ENCODE results near the gene GCK. TPM values are rescaled to one million over a fixed set of nuclear protein-coding genes. Genes with fewer than 3 reads are reported as not detected.
A peak's percentile ranks its signal among the peaks of the same experiment; 100 is the strongest.

Gene GCK
- total RNA-seq, 1 donor from 2014 or later: 0.26 TPM

DNA sequence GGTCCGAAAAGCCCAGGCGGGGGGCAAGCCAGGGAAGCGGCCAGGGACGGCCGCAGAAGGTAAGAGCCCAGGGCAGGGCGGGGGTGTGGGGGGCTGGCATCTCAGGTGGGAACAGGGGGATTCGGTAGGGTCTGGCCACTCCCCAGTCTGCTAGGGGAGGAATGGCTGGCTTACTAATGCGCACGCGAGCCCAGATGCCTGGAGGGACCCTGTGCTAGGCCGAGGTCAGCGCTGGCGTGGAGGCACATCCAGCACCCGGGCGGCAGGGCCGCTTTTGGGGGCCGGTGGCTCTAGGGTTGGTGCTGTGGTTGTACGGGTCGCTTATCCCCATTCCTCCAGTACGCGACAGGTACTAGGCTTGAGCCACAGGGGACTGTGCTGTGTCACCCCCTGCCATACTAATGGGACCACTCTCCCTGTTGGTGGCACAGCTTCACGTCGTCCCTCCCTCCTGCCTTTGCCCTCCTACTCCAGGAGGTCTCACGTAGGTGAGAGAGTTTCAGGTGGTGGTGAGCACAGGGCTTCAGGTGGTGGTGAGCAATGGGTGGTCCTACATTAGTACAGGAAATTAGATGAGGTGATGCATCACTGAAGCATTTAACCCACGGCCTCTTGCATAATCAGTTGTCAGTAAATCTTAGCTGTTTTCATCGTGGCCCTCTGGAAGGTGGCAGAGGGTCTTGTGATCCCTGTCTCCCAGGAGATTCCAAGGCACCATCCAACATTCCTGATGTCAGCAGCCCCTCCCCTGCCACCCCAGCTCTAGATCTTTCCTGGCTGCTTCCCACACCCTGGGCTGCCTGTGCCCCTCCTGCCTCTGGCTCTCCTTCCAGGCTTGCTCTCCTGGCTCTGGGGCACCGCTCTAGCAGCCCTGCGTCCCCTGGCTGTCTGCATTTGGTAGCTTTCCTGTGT, 84.1 kb downstream of the GCK start:
- peak in 1 of 2 donors; percentile 36 for DNase-seq (ENCODE audit: low read depth in 2 of 2)

DNA sequence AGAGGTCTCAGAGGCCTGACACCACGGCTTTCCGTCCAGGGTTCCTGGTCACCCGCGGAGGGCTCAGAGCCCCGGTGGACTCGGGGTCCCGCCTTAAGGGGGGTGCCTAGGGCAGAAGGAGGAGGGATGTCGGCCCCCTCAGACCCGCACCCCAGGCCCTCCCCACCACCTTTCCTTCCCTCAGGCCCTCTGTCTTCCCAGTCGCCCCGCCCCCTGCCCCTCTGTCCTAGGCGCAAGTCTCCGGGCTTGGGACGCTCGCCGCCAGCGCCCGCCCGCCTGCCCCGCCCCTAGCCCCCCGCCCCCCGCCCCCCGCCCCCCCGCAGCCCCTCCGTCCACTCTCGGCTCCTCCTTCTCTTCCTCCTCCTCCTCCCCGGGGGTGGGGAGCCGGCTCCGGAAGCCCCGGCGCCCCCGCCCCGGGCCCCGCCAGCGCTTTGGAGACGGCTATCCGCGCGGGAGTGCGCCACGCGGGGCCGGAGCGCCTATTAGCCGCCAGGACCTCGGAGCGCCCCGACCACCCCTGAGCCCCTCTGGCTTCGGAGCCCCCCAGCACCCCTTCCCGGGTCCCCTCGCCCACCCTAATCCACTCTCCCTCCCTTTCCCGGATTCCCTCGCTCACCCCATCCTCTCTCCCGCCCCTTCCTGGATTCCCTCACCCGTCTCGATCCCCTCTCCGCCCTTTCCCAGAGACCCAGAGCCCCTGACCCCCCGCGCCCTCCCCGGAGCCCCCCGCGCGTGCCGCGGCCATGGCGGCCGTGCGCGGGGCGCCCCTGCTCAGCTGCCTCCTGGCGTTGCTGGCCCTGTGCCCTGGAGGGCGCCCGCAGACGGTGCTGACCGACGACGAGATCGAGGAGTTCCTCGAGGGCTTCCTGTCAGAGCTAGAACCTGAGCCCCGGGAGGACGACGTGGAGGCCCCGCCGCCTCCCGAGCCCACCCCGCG, 85.0 kb downstream of the GCK start, which contains the start of gene AEBP1:
AEBP1 (plus strand) TSS at position 423 of the 937 bp plus-strand sequence; CDS start at position 744, 321 bp downstream.
- peak in 1 of 2 donors; percentile 43 for DNase-seq (ENCODE audit: low read depth in 2 of 2)

DNA sequence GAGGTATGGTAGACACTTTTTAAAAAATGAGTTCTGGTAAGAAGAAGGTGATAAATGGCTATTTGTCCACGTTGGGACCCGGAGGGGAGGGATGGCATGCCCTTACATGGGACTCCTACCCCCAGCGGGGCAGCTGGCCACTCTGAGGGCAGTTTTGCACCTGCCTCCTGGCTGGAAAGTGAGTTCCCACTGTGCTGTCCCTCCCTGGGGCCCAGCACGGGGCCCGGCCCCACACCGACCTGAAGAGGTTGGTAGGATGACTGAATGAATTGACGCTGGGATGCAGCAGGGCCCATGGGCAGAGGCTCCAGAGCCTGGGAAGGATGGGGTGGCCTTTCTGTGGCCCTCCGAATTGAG, 85.7 kb downstream of the GCK start:
- no peak for DNase-seq (ENCODE audit: low read depth in 2 of 2)

DNA sequence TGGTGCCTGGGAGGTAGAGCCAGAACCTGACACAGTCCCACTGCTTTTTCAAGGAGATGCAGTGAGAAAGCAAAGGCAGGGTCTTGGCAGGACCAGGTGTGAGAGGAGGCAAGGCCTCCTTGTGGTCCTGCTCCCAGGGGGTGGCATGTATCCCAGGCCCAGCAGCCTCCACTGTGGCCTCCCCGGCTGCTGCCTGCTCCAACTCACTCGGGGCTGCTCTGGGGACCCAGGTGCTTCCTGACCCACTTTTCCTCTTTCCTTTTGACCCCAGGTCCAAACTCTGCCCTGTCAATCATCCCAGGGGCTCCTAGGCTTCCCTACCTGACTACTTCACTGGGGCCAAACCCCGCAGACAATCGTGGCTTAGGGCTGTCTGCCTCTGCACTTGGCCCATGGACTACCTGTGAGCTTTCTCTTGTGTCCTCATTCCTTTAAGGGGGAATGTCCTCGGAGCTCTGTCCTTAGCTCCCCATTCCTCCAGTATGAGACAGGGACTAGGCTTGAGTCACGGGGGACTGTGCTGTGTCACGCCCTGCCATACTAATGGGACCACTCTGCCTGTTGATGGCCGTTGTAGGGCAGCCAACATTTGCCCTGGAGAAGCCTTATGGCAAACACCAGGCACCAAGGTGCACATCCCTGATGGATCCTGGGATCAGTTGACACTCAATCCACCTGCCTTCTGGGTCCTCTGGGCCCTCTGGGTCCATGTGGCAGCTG, 86.2 kb downstream of the GCK start:
- DNase-seq (ENCODE audit: low read depth in 2 of 2): no peak

DNA sequence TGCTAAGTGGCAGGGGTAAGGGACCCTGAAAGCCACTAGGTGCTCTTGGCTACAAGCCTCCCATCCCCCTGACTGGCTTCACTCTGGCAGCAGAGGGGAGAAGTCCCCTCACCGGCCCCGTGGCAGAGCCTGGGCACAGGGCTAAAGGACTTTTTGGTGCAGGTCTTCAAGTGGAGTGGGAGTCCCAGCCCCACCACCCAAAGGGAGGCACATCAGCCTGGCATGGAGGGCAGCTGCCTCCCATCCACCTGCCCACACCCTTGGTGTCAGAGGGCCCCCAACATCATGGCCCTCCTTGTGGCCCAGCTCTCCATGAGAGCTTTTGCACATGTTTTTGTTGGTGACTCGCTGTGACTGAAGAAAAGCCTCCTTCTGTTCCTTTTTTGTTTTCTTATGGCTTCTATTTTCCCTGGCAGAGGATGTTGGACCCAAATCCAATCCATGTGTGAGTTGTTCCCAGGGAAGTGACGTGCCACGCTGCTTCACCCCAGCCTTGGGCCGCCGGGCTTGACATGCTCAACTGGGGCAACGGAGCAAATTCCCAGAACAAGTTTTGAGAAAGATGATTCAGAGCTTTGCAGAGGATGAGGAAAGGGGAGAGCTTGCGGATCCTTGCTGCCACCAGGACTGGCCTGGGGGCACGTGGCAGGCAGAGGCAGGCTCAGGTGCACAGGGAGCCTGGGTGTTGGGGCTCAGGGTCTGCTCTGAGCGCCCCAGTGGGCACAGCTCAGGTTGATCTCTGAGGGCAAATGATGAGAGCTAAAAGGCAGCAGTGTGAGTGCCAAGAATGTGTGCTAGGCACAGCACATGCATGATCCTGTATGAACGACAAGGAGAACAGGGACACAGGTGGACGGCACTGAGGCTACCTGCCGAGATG, 87.0 kb downstream of the GCK start:
- DNase-seq (ENCODE audit: low read depth in 2 of 2): no peak

DNA sequence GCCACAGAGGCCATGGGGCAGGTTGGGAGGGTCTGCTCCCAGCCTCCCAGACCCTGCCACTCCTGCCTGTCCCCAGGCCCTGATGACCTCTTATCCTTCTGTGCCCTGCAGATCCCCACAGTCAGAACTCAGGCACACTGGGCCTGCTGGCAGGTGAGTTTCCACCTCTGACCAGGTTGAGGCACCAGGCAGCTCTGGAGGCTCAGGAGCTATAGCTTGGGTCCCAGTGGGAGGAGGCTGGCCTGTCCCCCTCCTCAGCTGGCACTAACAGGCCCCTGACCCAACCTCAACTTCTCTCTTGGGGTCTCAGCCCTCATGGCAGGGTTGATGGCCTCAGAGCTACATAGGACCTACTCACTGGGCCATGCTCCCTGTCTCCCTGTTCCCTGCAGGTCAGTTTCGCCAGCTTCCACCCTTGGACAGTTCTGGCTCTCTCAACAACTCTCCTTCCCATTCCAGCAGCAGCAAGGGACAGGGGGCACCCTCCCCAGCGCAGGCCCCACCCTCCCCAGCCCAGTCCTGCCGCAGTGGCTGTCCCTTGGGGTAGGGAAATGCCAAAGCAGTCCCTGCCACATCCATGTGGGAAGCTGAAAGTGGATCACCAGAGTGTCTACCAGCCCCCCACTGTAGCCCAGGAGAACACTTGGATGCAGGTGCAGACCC, 87.8 kb downstream of the GCK start:
- DNase-seq (ENCODE audit: low read depth in 2 of 2): no peak

DNA sequence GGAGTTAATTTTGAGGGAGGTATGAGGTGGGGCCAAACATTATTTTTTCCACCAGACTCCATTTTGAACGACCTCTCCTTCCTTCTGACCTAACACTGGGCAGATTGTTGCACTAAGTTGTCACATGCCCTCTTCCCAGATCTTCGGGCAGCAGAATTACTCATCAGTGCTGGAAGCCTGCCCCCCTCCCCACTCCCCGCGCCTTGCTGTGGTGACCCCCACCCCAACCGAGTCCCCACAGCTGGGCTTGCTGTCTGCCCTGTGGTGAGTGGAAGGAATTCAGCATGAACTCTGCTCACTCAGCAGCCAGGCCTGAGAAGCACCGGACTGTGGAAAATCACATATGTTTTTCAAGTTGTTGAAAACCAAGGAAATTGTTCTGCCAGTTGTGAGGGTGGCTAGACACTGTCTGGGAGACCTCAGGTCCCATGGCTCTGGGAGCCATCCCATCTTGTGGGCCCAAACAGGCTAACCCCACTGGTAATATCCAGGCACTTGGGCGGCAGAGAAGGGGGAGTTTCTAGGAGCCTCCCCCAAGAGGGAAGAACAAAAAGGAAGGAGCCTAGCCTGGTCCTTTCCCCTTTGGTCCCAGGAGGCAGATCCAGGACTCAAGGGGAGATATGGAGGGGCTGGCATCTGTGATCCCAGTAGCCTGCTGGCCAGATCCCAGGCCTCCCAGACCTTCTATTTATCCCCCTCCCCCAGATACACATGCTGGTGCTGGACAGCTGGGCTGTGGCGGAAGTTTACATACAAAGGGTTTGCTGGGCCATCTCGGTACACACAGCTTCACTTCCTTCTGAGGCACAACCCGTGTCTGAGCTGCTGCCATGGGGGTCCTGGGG, 88.6 kb downstream of the GCK start:
- DNase-seq (ENCODE audit: low read depth in 2 of 2): no peak

DNA sequence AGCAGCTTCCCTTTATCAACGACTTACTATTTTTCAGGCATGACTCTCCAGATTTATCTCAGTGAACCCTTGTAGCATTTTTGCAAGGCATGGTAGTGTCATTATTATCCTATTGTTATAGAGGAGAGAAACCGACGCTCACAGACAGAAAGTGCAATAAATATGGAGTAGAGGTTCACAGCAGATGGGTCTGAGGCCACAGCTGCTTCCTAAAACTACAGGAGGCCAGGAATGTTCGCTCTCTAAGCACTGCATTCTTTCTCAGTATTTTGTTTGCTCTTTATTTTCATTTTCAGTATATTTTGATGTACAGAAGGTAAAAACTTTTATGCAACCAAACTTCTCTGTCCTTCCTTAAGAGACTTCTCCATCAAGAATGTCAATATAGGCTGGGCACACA, 89.6 kb downstream of the GCK start:
- no peak for DNase-seq (ENCODE audit: low read depth in 2 of 2)

DNA sequence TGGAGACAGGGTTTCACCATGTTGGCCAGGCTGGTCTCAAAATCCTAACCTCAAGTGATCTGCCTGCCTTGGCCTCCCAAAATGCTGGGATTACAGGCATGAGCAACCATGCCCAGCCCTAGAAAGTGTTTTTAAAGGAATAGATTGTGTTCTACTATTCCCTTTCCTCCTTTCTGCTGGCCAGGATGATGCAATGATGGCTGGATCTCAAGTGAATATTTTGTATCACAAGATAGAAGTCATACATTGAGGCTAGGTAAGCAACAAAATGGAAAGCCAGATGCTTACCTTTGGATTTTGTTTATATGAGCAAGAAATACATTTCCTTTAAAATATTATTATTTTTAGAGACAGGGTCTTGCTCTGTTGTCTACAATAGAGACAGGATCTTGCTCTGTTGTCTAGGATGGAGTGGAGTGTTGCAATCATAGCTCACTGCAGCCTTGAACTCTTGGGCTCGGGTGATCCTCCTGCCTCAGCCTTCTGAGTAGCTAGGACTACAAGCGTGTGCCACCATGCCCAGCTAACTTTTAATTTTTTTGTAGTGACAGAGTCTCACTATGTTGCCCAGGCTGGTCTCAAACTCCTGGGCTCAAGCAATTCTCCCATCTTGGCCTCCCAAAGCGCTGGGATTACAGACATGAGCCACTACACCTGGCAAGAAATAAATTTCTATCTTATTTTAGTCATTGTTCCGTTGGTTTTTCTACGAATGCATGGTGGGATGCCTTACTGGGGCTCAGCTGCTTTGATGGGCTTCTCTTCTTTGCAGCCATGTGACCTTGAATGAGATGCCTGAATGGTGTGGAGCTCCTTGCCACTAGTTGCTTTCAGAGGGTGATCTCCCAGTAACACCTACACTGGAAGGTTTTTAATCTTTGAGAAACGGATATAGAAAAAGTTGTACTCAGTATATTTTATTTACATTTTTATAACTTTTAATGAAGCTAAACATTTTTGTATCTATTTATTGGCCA, 90.9 kb downstream of the GCK start:
- no peak for DNase-seq (ENCODE audit: low read depth in 2 of 2)

DNA sequence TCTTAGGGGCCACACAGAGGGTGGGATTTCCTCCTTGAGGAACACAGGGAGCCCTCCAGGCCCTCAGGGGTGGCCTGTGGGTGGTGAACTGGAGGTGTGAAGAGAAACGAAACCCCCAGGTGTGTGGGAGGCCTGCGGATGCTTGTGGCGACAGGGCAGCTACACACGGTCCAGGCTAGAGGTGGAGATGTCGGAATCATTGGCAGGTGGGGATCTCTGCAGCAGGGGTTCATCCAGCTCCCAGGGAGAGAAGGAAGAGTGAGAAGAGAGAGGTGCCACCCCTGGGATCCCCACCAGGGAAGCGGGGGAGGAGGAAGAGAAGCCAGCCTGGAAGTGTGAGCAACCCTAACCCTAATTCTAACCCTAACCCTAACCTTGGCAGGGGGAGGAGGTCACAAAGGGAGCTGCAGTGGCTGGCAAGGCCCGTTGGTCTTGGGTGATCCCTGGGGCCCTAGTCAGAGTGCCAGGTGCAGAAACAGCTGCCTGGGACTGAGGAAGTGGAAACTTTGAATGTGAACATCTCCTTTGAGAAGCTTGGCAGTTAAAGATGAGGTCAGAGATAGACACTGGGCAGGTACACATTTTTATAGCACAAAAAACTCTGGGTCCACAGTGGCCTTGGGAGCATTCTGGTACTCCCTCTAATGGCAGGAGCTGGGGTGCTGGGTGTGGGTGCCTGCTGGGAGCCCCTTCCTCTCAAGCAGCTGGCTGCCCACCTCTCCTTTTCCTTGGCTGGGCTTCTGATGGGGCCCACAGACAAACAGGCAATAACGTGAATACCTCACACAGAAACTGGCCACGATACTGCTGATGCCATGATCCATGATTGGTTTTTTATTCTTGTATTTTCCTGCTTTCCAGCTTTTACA, 91.9 kb downstream of the GCK start:
- DNase-seq (ENCODE audit: low read depth in 2 of 2): no peak

DNA sequence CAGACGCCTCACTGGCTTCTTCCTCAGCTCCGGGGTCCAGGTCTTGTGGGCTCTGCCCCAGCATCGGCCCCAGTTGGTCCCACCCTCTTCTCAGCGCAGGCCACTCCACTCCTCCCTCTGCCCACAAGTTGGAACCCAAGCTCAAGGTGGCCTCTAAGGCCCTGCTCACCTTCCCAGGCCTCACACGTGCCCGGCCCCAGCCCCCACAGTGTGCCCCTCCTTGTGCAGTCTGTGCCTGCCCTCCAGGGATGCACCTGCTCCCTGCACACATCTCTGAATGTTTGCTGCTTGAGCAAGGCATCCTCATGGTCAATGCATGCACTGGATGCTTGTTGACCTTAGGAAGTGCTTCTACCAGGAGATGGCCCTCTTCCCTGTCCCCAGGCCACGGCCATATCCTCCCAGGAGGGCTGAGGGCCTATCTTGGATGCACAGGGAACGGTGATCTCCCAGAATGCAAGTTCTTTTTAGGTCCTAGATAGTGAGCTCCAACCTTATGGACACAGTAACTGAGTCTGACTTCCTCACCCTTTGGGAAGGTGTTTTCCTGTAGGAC, 92.8 kb downstream of the GCK start:
- no peak for DNase-seq (ENCODE audit: low read depth in 2 of 2)

DNA sequence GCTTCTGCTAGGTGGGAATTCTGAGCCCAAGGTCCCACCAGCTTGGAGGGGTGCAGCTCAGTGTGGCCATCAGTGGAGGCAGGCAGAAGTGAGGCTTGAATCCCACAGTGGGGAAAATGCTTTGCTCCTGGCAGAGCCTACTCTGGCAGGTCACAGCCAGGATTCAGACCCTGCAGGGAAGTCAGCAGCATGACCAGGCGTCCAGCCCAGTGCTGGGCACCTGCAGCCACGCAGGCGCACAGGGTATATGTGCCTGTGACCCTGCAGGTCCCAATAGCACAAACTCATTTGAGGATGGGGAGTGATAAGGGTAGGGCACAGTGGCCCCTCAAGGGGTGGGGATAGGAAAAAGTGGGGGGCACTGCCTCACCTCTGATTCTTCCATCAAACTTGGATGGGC, 93.5 kb downstream of the GCK start:
- DNase-seq (ENCODE audit: low read depth in 2 of 2): no peak

DNA sequence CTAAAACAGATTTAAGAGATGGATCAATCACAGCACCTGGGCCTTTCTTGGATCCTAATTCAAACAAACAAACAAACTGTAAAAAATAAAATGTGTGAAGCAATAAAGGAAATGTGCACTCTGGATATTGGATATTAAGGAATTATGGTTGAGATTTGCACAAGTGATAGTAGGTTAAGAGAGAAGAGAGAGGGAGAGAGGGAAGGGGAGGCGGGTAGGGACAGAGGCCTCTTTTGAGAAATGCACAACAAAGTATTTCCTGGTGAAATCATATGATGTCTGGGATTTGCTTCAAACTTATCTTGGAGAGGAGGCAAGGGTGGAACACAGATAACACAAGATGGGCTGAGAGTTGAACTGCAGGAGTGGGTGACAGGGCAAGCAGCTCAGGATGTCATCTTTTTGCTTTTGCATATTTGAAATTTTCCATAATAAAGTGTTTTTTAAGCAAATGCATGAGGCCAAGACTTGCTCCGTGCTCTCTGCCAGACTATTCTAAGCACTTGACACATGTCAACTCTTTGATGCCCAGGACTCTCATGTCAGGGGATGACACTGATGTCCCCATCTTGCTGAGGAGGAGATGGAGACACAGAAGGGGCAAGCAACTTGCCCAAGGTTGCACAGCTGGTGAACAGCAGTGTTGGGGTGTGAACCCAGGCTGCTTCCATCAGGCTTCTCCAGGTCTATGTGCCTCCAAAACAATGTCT, 94.2 kb downstream of the GCK start:
- no peak for DNase-seq (ENCODE audit: low read depth in 2 of 2)

DNA sequence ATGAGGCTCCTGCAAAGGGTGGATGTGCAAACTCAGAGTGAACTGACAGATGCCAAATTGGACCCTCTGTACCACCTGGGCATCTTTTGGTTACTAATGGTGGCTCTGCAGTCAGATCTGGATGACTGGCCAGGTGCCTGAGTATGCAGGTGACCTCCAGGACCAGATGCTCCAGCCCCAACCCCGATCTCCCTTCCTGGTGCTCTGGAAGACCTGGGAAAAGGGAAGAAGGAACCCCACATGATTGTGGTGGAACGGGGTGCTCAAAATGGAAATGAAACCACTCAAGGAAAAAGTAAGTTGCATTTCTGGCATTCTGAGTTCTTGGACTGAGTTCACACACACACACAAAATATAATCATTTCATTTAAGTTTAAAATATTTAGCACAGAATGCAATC, 94.9 kb downstream of the GCK start:
- DNase-seq (ENCODE audit: low read depth in 2 of 2): no peak
